T-helper 1 cell treated with Interleukin-12 subunit alpha and Interleukin-12 subunit beta and Interleukin-4 antibody, amounts not matched to agents 30 μg/mL and 1 μg/mL, for 36 hours (primary cell): ENCODE results near the gene C1orf198.
"Not testable (repeated sequence)": the region's sequence is repeated elsewhere in the genome, so short reads cannot be mapped to it uniquely, and the experiment has no call there.

Experiments used
- H3K27ac Mint-ChIP-seq: one replicate; pipeline ENCODE4 v1.8.0; 2021; ENCODE audit warnings: mild to moderate bottlenecking, mixed read lengths
- H3K27me3 Mint-ChIP-seq: one replicate; pipeline ENCODE4 v1.8.0; 2021; ENCODE audit warnings: low read depth, mixed read lengths
- H3K36me3 Mint-ChIP-seq: one replicate; pipeline ENCODE4 v1.8.0; 2021; ENCODE audit warnings: low read depth, mixed read lengths
- H3K4me1 Mint-ChIP-seq: one replicate; pipeline ENCODE4 v1.8.0; 2021; ENCODE audit warnings: low read depth, mixed read lengths
- H3K4me3 Mint-ChIP-seq: one replicate; pipeline ENCODE4 v1.8.0; 2021; ENCODE audit warnings: mild to moderate bottlenecking, moderate library complexity, mixed read lengths
- H3K9me3 Mint-ChIP-seq: one replicate; pipeline ENCODE4 v1.8.0; 2021; ENCODE audit warnings: mixed read lengths

The C1orf198 gene

DNA sequence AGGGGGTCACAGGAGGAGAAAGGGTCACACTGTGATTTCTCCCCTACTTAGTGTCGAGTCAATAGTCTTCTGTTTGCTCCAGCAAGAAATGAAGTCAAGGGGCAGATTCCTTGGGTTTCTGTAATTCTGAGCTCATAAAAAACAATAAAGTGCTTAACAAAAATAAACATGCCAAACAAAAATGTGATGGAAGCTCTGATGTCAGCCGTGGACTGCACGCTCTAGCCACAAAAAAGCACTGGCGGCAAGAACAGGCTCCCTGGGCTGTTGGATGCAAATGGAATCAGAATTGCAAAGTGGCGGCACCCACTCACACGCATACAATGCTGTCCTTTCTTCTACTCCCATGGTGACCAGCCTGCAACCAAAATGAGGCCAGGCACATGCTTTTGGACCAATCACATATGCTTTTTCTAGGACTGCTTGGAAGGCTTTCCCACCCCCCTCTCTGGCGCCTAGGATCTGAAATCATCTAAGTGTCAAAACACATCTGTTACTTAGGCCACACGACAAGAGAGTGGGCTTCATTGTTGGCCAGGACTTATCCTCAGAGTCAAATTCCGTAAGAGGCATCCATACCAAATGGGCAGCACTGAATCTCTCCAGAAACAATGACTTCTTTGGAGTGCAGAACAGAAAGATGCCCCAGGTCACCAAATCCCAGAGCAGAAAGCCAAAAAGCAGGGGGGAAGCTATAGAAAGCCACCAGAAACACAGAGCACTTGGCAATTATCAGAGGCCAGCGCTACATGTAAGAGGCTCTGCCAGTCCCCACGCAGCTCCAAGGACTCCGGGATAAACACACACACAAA lies 9.2 kb downstream of the C1orf198 start:
- Mint-ChIP-seq H3K4me1 (peaks cover 15% of the 10 kb centered on the region), H3K27me3 (no peaks in the 10 kb centered on the region), H3K27ac (no peak overlapping the region)

DNA sequence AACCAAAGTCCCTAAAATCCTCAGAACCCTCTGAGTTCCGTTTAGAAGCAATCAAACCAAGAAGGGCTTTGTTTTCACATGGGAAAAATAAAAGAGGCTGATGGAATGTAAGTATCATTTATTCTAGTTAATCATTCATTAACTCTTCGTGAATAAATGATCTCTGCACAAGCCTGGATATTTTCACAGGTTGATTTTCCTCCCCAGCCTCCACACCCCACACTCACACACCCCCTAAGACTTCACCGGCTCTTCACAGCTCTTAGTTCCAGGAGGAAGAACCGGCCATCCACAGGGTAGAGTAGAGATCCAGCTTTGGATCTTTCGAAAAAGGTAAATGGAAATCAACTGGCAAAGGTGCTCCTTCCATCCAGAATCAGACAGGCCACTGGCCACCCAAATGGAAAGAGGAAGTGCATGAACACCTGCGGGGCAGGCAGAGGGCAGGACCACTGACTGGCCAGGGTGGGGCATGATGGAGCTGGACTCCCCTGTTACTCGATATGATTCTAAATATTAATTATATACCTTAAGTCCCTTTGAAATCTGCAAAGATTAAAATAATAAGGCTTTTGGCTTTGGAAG lies 10.0 kb downstream of the C1orf198 start:
- no peaks in the 10 kb centered on the region for H3K9me3 Mint-ChIP-seq

More for the DNA sequence above, 9.2 kb downstream of the C1orf198 start:
- no peaks in the 10 kb centered on the region for H3K9me3 Mint-ChIP-seq
- H3K36me3 Mint-ChIP-seq: no peaks in the 10 kb centered on the region
- H3K4me3 Mint-ChIP-seq: no peak overlapping the region

DNA sequence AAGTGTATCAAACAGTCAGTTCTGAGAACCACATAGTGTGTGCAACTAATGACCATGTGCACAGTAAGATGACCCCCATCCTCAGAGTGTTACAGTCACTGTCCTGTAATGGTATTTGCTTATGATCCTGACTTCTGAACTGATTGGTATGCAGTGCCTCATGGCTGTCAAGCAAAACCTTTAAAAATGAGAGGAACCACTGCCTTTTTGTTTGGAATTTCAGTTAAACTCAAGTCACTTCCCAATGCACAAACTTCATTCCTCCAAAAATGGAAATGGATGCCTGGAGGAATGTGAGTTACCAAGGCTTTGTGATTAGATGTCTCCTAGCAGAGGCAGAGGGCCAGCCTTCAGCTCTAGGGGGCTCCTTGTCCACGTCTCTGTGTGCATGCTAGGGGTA lies 10.5 kb downstream of the C1orf198 start:
- H3K27ac Mint-ChIP-seq: no peak overlapping the region
- H3K4me1 Mint-ChIP-seq: peaks cover 8% of the 10 kb centered on the region
- no peak overlapping the region for H3K4me3 Mint-ChIP-seq
- no peaks in the 10 kb centered on the region for H3K27me3 Mint-ChIP-seq
- H3K9me3 Mint-ChIP-seq: no peaks in the 10 kb centered on the region
- H3K36me3 Mint-ChIP-seq: no peaks in the 10 kb centered on the region

More for the DNA sequence above, 10.0 kb downstream of the C1orf198 start:
- Mint-ChIP-seq H3K4me3 (no peak overlapping the region), H3K27me3 (no peaks in the 10 kb centered on the region), H3K4me1 (peaks cover 11% of the 10 kb centered on the region), H3K27ac (no peak overlapping the region), H3K36me3 (no peaks in the 10 kb centered on the region)

DNA sequence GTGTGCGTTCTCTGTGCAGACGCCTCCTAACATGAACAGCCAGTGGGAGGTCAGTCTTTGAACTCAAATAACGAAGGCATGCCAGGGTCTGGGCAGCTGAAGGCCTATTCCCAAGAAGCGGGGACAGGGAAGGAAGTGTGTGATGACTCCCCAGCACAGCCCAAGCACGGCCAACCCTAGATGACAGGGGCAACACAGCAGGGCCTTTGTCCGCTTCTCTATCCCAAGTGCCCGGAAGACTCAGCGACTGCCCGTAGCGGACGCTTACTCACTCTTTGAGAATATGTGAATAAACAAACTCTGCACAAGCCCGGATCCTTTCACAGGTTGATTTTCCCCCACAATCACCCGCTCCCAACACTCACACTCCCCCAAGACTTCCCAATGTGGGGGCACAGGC lies 11.2 kb downstream of the C1orf198 start:
- no peaks in the 10 kb centered on the region for H3K9me3 Mint-ChIP-seq
- H3K27ac Mint-ChIP-seq: no peak overlapping the region
- peaks cover 4% of the 10 kb centered on the region for H3K4me1 Mint-ChIP-seq
- H3K27me3 Mint-ChIP-seq: no peaks in the 10 kb centered on the region
- H3K36me3 Mint-ChIP-seq: no peaks in the 10 kb centered on the region
- H3K4me3 Mint-ChIP-seq: no peak overlapping the region

DNA sequence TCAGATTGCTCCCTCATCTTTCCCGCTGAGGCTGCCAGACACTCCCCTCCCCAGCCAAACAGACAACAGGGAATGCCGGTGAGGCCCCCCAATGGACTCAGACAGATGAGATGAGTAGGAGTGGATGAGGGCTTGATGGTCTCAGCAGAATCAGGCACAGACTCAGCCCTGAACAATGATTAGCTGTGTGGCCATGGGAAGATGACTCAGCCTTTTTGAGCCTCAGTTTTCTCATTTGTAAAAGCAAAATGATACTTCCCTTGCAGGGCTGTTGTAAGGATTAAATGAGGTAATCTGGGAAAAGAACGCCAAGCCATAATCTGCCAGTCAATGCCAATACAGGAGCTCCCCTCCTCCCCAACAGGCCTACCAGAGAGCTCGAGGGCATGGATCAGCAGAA lies 12.4 kb downstream of the C1orf198 start:
- Mint-ChIP-seq H3K27me3 (no peaks in the 10 kb centered on the region), H3K36me3 (no peaks in the 10 kb centered on the region), H3K9me3 (no peaks in the 10 kb centered on the region), H3K4me3 (no peak overlapping the region), H3K27ac (no peak overlapping the region), H3K4me1 (peaks cover 3% of the 10 kb centered on the region)

DNA sequence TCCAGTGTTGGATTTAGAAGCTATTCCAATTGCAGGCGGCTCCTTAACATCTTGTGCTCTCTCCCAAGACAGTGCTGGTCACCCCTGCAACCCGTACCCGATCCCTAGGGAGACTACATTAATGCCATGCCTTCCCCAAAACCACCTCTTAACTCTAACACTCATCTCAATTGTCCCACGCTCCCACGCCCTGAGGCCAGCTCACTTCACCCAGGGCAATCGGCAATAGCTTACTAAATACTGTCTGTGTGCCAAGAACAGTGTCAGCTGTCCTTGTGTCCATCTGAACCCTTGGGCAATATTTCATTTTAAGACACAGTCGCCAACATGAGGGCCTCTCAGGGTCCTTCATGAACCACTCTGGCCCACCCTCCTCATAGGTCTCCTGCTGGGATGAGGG lies 13.9 kb downstream of the C1orf198 start:
- Mint-ChIP-seq H3K4me1 (no peaks in the 10 kb centered on the region), H3K36me3 (no peaks in the 10 kb centered on the region), H3K4me3 (no peak overlapping the region)

DNA sequence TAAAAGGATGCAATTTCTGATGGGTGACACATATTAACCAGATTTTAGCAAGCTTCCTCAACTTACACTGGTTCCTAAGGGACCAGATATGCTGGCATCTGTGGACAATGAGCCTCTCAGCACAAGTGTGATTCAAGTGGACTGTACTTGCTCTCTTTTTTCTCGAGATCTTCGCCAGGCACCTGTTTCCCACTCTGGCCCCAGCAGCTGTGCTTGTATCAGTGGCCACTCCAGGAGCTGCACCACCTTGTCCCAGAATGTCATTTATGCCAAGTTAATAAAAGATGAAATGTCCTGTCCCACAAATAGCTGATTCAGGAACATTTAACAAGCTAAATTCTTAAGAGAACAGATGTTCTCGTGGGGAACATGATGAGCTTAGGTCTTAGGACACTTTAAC lies 14.6 kb downstream of the C1orf198 start:
- H3K9me3 Mint-ChIP-seq: no peaks in the 10 kb centered on the region
- H3K27ac Mint-ChIP-seq: no peak overlapping the region
- H3K4me3 Mint-ChIP-seq: no peak overlapping the region
- no peaks in the 10 kb centered on the region for H3K4me1 Mint-ChIP-seq
- no peaks in the 10 kb centered on the region for H3K36me3 Mint-ChIP-seq
- no peaks in the 10 kb centered on the region for H3K27me3 Mint-ChIP-seq

More for the DNA sequence above, 13.9 kb downstream of the C1orf198 start:
- Mint-ChIP-seq H3K27me3 (no peaks in the 10 kb centered on the region), H3K9me3 (no peaks in the 10 kb centered on the region), H3K27ac (no peak overlapping the region)

DNA sequence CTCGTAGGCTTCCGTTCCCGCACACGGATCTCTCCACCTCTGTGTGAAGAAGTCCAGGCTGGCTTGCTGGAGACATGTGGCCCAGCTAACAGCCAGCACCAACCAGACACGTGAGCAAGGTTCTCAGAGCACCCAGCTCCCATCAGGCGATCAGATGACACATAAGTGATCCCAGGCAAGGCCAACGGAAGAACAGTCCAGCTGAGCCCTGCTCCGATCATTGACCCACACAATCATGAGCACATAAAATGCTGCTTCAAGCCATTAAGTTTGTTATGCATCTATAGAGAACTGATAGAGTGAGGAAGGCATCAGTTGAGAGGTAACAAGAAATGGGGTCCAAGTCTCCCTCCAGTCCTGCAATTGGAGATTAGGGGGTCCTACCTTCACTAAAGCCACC lies 15.4 kb downstream of the C1orf198 start:
- Mint-ChIP-seq H3K27me3 (no peaks in the 10 kb centered on the region), H3K4me3 (no peak overlapping the region), H3K4me1 (no peaks in the 10 kb centered on the region), H3K36me3 (no peaks in the 10 kb centered on the region), H3K9me3 (no peaks in the 10 kb centered on the region), H3K27ac (no peak overlapping the region)

DNA sequence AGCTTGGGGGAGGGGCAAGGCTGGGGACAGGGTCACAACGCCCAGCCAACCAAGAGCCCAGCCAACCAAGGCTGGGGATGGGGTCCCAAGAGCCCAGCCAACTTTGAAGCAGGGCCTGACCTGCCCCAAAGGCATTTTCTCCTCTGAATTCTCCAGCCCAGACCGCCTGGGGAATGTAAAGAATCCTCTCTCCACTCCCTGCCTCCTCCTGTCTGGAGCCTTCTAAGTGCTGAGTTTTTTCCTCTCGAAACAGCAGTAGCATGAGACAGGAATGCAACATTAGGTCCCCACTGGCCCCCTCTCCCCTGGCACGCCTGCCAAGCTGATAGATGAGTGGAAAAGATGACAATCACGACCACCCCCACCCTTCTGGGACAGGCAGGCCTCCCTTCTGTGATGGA lies 17.0 kb downstream of the C1orf198 start:
- no peak overlapping the region for H3K4me3 Mint-ChIP-seq
- H3K27ac Mint-ChIP-seq: no peak overlapping the region
- no peaks in the 10 kb centered on the region for H3K9me3 Mint-ChIP-seq
- H3K36me3 Mint-ChIP-seq: no peaks in the 10 kb centered on the region
- H3K27me3 Mint-ChIP-seq: no peaks in the 10 kb centered on the region
- H3K4me1 Mint-ChIP-seq: no peaks in the 10 kb centered on the region

DNA sequence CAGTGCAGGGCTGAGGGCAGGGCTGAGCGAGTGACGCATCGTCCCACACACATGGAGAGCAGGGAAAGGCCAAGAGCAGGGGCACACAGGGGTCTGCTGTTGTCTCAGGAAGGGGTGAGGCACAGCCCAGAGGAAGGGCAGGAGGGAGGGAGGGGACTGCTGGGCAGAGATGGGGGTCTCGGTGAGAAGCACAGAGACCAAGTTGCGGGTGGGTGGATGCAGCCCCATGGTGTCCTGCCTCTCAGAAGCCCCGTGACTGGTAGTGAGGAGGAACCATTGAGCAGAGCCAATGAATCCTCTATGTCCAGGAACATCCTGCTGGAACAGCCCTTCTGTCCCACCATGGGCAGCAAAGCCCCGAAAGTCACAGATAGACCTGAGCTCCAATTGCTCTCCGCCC lies 17.8 kb downstream of the C1orf198 start:
- H3K4me1 Mint-ChIP-seq: no peaks in the 10 kb centered on the region
- no peak overlapping the region for H3K4me3 Mint-ChIP-seq
- no peaks in the 10 kb centered on the region for H3K27me3 Mint-ChIP-seq
- no peak overlapping the region for H3K27ac Mint-ChIP-seq
- H3K36me3 Mint-ChIP-seq: no peaks in the 10 kb centered on the region
- H3K9me3 Mint-ChIP-seq: no peaks in the 10 kb centered on the region

DNA sequence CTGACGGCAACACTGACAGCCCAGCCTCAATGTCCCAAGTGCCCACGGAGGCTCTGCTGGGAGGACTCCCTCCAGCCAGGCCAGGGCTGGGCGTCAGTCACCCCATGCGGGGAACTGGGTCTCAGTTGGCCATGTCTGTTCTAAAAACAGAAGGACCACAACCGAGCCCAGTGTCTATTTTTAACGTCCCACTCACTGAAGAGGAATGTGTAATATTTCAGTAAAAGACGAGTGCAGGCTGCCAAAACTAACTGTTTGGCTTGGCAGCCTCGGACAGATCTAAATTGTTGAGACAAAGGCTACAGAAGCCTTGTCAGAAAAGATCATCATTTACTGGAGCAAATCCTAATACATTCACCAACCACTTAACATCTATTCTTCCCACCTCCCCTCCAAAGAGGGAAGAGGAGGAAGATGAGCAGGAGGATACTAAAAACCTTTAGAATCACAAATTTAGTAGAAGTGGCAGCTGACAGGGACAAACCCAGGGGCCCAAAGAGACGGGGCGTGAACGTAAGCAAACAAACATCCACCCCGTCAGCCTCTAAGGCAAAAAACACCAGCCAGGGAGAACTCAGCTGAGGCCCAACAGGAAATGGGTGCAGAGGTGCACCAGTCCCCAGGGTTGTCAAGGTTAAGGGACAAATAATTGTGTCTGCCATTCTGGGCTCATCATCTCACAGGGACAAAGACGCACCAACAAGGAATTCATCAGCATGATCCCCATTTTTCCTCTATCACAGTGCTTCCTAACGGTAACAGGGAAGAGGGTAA lies 18.7 kb downstream of the C1orf198 start:
- Mint-ChIP-seq H3K27ac (no peak overlapping the region), H3K4me3 (no peak overlapping the region), H3K27me3 (no peaks in the 10 kb centered on the region), H3K36me3 (no peaks in the 10 kb centered on the region), H3K4me1 (no peaks in the 10 kb centered on the region), H3K9me3 (no peaks in the 10 kb centered on the region)

DNA sequence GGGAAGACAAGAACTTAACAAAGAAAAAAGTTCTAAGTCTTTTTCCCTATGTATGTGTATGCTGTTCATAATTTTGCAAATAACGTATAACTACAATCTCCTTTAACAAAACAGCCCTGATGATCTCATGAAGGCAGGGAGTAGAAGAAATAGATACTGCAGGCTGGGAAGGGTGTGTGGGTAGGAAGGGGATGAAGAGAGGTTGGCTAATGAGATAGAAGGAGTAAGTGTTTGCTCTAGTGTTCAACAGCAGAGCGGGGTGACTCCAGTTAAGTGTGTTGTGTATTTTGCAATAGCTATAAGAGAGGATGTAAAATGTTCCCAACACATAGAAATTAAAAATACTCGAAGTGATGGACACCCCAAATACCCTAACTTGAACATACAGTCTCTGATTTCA lies 20.1 kb downstream of the C1orf198 start:
- Mint-ChIP-seq H3K4me1 (no peaks in the 10 kb centered on the region), H3K4me3 (no peak overlapping the region), H3K9me3 (no peaks in the 10 kb centered on the region), H3K27ac (no peak overlapping the region), H3K36me3 (no peaks in the 10 kb centered on the region), H3K27me3 (no peaks in the 10 kb centered on the region)

DNA sequence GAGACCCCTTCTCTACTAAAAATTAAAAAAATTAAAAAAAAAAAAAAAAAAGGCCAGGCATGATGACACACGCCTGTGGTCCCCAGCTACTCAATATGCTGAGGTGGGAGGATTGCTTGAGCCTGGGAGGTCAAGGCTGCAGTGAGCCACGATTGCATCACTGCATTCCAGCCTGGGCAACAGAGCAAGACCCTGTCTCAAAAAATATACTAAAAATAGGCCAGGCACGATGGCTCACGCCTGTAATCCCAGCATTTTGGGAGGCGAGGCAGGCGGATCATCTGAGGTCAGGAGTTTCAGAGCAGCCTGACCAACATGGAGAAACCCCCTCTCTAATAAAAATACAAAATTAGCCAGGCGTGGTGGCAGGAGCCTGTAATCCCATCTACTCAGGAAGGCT lies 23.1 kb downstream of the C1orf198 start:
- H3K36me3 Mint-ChIP-seq, H3K4me1 Mint-ChIP-seq, H3K27me3 Mint-ChIP-seq, H3K9me3 Mint-ChIP-seq, H3K27ac Mint-ChIP-seq, H3K4me3 Mint-ChIP-seq: not testable (repeated sequence)

DNA sequence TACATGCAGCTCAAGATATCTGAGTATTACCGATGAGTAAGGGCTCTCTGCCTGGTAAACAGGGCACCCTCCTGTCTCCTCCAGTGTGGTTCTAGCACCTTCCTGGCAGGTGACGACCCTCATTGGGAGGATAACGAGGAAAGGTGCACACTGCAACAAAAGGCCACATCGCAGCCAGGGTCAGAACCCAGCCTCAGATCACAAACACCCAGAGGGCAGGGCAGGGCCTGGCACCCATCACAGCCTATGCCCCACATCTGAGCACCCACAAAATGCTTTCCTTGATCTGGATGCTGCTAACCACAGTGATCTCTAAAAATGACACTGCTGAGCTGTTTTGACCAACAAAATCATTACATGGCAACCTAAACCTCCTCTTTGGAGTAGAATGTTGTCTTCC lies 23.8 kb downstream of the C1orf198 start:
- Mint-ChIP-seq H3K27ac (no peak overlapping the region), H3K4me3 (no peak overlapping the region), H3K9me3 (no peaks in the 10 kb centered on the region), H3K27me3 (no peaks in the 10 kb centered on the region), H3K4me1 (no peaks in the 10 kb centered on the region), H3K36me3 (no peaks in the 10 kb centered on the region)
